OCI-LY7 (cell line): ENCODE data around the gene SMYD1. TPM values are rescaled to one million over a fixed set of nuclear protein-coding genes. Genes with fewer than 3 reads are reported as not detected.

ENCODE experiments used
- BruUV-seq: library from RNA; stranded (reverse); fragments of 400-500 nt; replicated peaks from 2 replicates; lab custom pipeline; 2021; lab: Mats Ljungman, UMichigan
- CTCF ChIA-PET: fragments of 300-600 bp; sonication (Branson Sonifier 250); formaldehyde crosslinking; loops from one replicate; lab custom pipeline; 2022; ENCODE audit warnings: antibody characterized with exemption; ENCODE audit not compliant: unreplicated experiment; lab: Charles Lee
- POLR2A ChIA-PET: fragments of 300-600 bp; sonication (Branson Sonifier 250); formaldehyde crosslinking; loops from one replicate; lab custom pipeline; 2022; ENCODE audit warnings: antibody characterized with exemption; lab: Charles Lee
- DNase-seq: peaks from one replicate; pipeline ENCODE4 v3.0.0-alpha.2; 2015; ENCODE audit warnings: low spot score
- H2AFZ ChIP-seq: fragments of 200-600 bp; sonication (generic), shearing (Covaris generic); 2 replicates; pipeline ENCODE4 v1.6.1; 2014; ENCODE audit warnings: mild to moderate bottlenecking, antibody characterized with exemption, low read length, moderate library complexity
- H3K27ac ChIP-seq: fragments of 200-600 bp; sonication (generic); 2 replicates; pipeline ENCODE4 v1.5.1; 2014; ENCODE audit warnings: mixed run types, low read depth, mild to moderate bottlenecking, moderate library complexity, low read length, inconsistent platforms; ENCODE audit not compliant: poor library complexity, severe bottlenecking
- H3K36me3 ChIP-seq: fragments of 200-600 bp; sonication (generic); 2 replicates; pipeline ENCODE4 v1.6.1; 2014; ENCODE audit warnings: mild to moderate bottlenecking, antibody characterized with exemption, low read length, moderate library complexity, mixed read lengths; ENCODE audit not compliant: insufficient read depth
- H3K4me1 ChIP-seq: fragments of 200-600 bp; sonication (generic); 2 replicates; pipeline ENCODE4 v1.5.1; 2014; ENCODE audit warnings: mild to moderate bottlenecking, low read length; ENCODE audit not compliant: insufficient read depth, poor library complexity, severe bottlenecking
- H3K4me2 ChIP-seq: fragments of 200-600 bp; sonication (generic); 2 replicates; pipeline ENCODE4 v1.6.1; 2014; ENCODE audit warnings: mild to moderate bottlenecking, low read length
- H3K4me3 ChIP-seq: fragments of 200-600 bp; sonication (generic); 2 replicates; pipeline ENCODE4 v1.5.1; 2014; ENCODE audit warnings: mild to moderate bottlenecking, low read depth, low read length; ENCODE audit not compliant: poor library complexity, severe bottlenecking
- H3K79me2 ChIP-seq: fragments of 200-600 bp; sonication (generic); 2 replicates; pipeline ENCODE4 v1.6.1; 2016; ENCODE audit warnings: low read depth, mild to moderate bottlenecking, low read length, moderate library complexity, mixed read lengths; ENCODE audit not compliant: insufficient read depth
- H3K9me2 ChIP-seq: fragments of 200-600 bp; sonication (generic); 2 replicates; pipeline ENCODE4 v1.6.1; 2016; ENCODE audit warnings: mild to moderate bottlenecking, low read length, mixed read lengths; ENCODE audit not compliant: insufficient read depth
- H3K9me3 ChIP-seq: fragments of 200-600 bp; sonication (generic); 2 replicates; pipeline ENCODE4 v1.6.1; 2014; ENCODE audit warnings: mild to moderate bottlenecking, mixed run types, low read length, mixed read lengths
- H4K20me1 ChIP-seq: fragments of 200-600 bp; sonication (generic); 2 replicates; pipeline ENCODE4 v1.6.1; 2014; ENCODE audit warnings: mild to moderate bottlenecking, antibody characterized with exemption, low read length, moderate library complexity, mixed read lengths; ENCODE audit not compliant: insufficient read depth
- EZH2phosphoT487 ChIP-seq: fragments of 200-600 bp; sonication (generic); IDR thresholded peaks from 2 replicates; pipeline ENCODE4 v1.6.1; 2018; ENCODE audit warnings: low read depth, borderline replicate concordance, mild to moderate bottlenecking, mixed run types, antibody characterized with exemption, low read length, moderate library complexity, mixed read lengths
- intact Hi-C: fragments of 100-400 bp; cut with micrococcal nuclease; formaldehyde crosslinking; loops from one replicate; pipeline ENCODE4 v1.10.0; 2022; ENCODE audit not compliant: unreplicated experiment
- total RNA-seq, 2 experiments: library from RNA; depleted of rRNA in 1 of 2; stranded (reverse); fragments of >200 nt in 1 of 2; shearing (Covaris generic) in 1 of 2; gene quantifications; 2 replicates each; pipeline ENCODE4 v1.2.3, GENCODE V29; 2014 to 2022
- TF ChIP-seq, protein P1 (sequence below): fragments of 200-600 bp; sonication (generic); conservative IDR thresholded peaks from 2 replicates; pipeline ENCODE4 v1.5.1; 2014; ENCODE audit warnings: mild to moderate bottlenecking, antibody characterized with exemption, low read length, moderate library complexity, mixed read lengths

Gene SMYD1
- total RNA-seq, 2 experiments from 2014 or later, result not detected

- Histone ChIP-seq H3K4me3 (no peak overlapping the region), H2AFZ (no peak overlapping the region), H4K20me1 (no peaks in the 10 kb centered on the region), H3K36me3 (no peaks in the 10 kb centered on the region), H3K9me3 (no peaks in the 10 kb centered on the region), H3K9me2 (no peaks in the 10 kb centered on the region), H3K4me2 (no peak overlapping the region), H3K79me2 (no peaks in the 10 kb centered on the region), H3K4me1 (no peaks in the 10 kb centered on the region), H3K27ac (no peak overlapping the region)
- POLR2A ChIA-PET, result no interaction called here
- DNase-seq, result no peak
- TF ChIP-seq, protein P1, sequence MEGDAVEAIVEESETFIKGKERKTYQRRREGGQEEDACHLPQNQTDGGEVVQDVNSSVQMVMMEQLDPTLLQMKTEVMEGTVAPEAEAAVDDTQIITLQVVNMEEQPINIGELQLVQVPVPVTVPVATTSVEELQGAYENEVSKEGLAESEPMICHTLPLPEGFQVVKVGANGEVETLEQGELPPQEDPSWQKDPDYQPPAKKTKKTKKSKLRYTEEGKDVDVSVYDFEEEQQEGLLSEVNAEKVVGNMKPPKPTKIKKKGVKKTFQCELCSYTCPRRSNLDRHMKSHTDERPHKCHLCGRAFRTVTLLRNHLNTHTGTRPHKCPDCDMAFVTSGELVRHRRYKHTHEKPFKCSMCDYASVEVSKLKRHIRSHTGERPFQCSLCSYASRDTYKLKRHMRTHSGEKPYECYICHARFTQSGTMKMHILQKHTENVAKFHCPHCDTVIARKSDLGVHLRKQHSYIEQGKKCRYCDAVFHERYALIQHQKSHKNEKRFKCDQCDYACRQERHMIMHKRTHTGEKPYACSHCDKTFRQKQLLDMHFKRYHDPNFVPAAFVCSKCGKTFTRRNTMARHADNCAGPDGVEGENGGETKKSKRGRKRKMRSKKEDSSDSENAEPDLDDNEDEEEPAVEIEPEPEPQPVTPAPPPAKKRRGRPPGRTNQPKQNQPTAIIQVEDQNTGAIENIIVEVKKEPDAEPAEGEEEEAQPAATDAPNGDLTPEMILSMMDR, result no peak
- TF ChIP-seq EZH2phosphoT487, result no peak
- no TSS peak for BruUV-seq
- intact Hi-C loops, result no loop called here
- CTCF ChIA-PET, result no interaction called here
Measured at GRCh38 chr2:88091943-88092342, 24.3 kb downstream of the SMYD1 start.

DNA sequence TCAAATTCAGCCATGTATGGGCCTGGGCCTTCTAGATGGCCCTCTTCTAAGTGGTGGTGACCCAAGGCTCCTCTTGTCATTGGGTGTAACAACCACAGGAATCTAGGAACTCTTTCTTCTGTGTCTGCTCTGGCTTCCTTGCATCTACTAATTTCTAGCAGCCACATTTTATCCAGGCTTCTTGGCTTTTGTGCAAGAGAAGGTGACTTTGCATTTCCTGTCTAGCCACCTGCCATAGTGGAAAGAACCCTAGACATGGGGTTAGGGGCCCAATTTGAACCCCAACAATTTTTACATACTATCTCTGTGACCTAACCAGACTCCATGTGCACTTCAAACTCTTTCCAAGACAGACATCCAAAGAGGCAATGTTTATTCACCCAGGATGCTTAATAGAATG is 25.1 kb downstream of the SMYD1 start:
- H4K20me1 ChIP-seq, result no peaks in the 10 kb centered on the region
- no peak for DNase-seq
- CTCF ChIA-PET, result no interaction called here
- no peaks in the 10 kb centered on the region for H3K9me2 ChIP-seq
- H3K4me3 ChIP-seq, result no peak overlapping the region
- H3K79me2 ChIP-seq, result no peaks in the 10 kb centered on the region
- no TSS peak for BruUV-seq
- no peak overlapping the region for H2AFZ ChIP-seq
- intact Hi-C loops, result no loop called here
- H3K9me3 ChIP-seq, result no peaks in the 10 kb centered on the region
- no peak for TF ChIP-seq EZH2phosphoT487
- TF ChIP-seq, protein P1, result no peak
- H3K4me1 ChIP-seq, result no peaks in the 10 kb centered on the region
- no peaks in the 10 kb centered on the region for H3K36me3 ChIP-seq
- no peak overlapping the region for H3K4me2 ChIP-seq
- no peak overlapping the region for H3K27ac ChIP-seq
- POLR2A ChIA-PET, result no interaction called here

GRCh38 chr2:88095022-88095421 is 27.4 kb downstream of the SMYD1 start:
- H3K9me3 ChIP-seq, result no peaks in the 10 kb centered on the region
- no peaks in the 10 kb centered on the region for H3K79me2 ChIP-seq
- H3K9me2 ChIP-seq, result no peaks in the 10 kb centered on the region
- ChIA-PET POLR2A (no interaction called here), CTCF (no interaction called here)
- BruUV-seq, result no TSS peak
- H3K36me3 ChIP-seq, result no peaks in the 10 kb centered on the region
- no peak overlapping the region for H3K4me2 ChIP-seq
- H2AFZ ChIP-seq, result no peak overlapping the region
- DNase-seq, result no peak
- H4K20me1 ChIP-seq, result no peaks in the 10 kb centered on the region
- TF ChIP-seq, protein P1, result no peak
- TF ChIP-seq EZH2phosphoT487, result no peak
- H3K4me1 ChIP-seq, result no peaks in the 10 kb centered on the region
- H3K27ac ChIP-seq, result no peak overlapping the region
- intact Hi-C loops, result loop anchor here (5.0 kb wide), 1 partner anchor 52 kb away; no protein-coding TSS in a partner anchor
- H3K4me3 ChIP-seq, result no peak overlapping the region
